WTC11 (cell line): Measurements from ENCODE around the gene FBXO15. TPM values are rescaled to one million over a fixed set of nuclear protein-coding genes. Genes with fewer than 3 reads are reported as not detected.

Experiments used
- ATAC-seq: fragments of 200-7000 bp; cut with Tn5 transposase; 2 replicates; pipeline ENCODE4 v1.10.0; 2021; ENCODE audit warnings: mild to moderate bottlenecking, moderate library complexity
- CTCF ChIA-PET: fragments of 300-600 bp; sonication (Branson Sonifier 250); formaldehyde crosslinking; loops from one replicate; lab custom pipeline; 2021; ENCODE audit warnings: antibody characterized with exemption; lab: Charles Lee
- POLR2A ChIA-PET: fragments of 350-600 bp; sonication (Branson Sonifier 250); formaldehyde crosslinking; loops from one replicate; lab custom pipeline; 2021; ENCODE audit warnings: antibody characterized with exemption; lab: Charles Lee
- DNase-seq: peaks from one replicate; pipeline ENCODE4 v3.0.0; 2021; ENCODE audit warnings: low spot score
- H3K27ac Mint-ChIP-seq: 2 replicates; pipeline ENCODE4 v1.8.0; 2021; ENCODE audit warnings: mixed read lengths
- H3K27me3 Mint-ChIP-seq: 2 replicates; pipeline ENCODE4 v1.8.0; 2021; ENCODE audit warnings: low read depth, mild to moderate bottlenecking, moderate library complexity, mixed read lengths
- H3K36me3 Mint-ChIP-seq: 2 replicates; pipeline ENCODE4 v1.8.0; 2021; ENCODE audit warnings: mixed read lengths
- H3K4me1 Mint-ChIP-seq: 2 replicates; pipeline ENCODE4 v1.8.0; 2022; ENCODE audit warnings: mixed read lengths
- H3K4me3 Mint-ChIP-seq: 2 replicates; pipeline ENCODE4 v1.8.0; 2021; ENCODE audit warnings: mild to moderate bottlenecking, moderate library complexity, mixed read lengths
- H3K9me3 Mint-ChIP-seq: 2 replicates; pipeline ENCODE4 v1.8.0; 2021; ENCODE audit warnings: mixed read lengths
- CBFB ChIP-seq: sonication (generic); formaldehyde crosslinking; IDR thresholded peaks from 2 replicates; pipeline ENCODE4 v1.8.1; 2022; ENCODE audit warnings: mild to moderate bottlenecking, low read depth, missing genetic modification reagents
- CREB1 ChIP-seq: sonication (generic); formaldehyde crosslinking; IDR thresholded peaks from 2 replicates; pipeline ENCODE4 v1.8.0; 2023; ENCODE audit warnings: mild to moderate bottlenecking, missing genetic modification reagents
- FOXJ3 ChIP-seq: sonication (generic); formaldehyde crosslinking; IDR thresholded peaks from 2 replicates; pipeline ENCODE4 v1.9.0; 2021; ENCODE audit warnings: missing genetic modification reagents, mild to moderate bottlenecking, borderline replicate concordance
- GTF2I ChIP-seq: fragments of 250-450 bp; sonication (Bioruptor Pico); conservative IDR thresholded peaks from 2 replicates; pipeline ENCODE4 v1.4.0; 2021; ENCODE audit warnings: mild to moderate bottlenecking
- JUN ChIP-seq: sonication (generic); formaldehyde crosslinking; IDR thresholded peaks from 2 replicates; pipeline ENCODE4 v1.8.0; 2023; ENCODE audit warnings: mild to moderate bottlenecking, missing genetic modification reagents
- MYBL2 ChIP-seq: sonication (generic); formaldehyde crosslinking; IDR thresholded peaks from 2 replicates; pipeline ENCODE4 v1.8.1; 2023; ENCODE audit warnings: mild to moderate bottlenecking, moderate library complexity, missing genetic modification reagents
- PRDM15 ChIP-seq: sonication (generic); formaldehyde crosslinking; IDR thresholded peaks from 2 replicates; pipeline ENCODE4 v1.8.0; 2022; ENCODE audit warnings: missing genetic modification reagents
- RELA ChIP-seq: sonication (generic); formaldehyde crosslinking; IDR thresholded peaks from 2 replicates; pipeline ENCODE4 v1.8.1; 2022; ENCODE audit warnings: missing genetic modification reagents, mild to moderate bottlenecking, borderline replicate concordance
- TP53 ChIP-seq: sonication (generic); formaldehyde crosslinking; IDR thresholded peaks from 2 replicates; pipeline ENCODE4 v1.8.1; 2023; ENCODE audit warnings: mild to moderate bottlenecking, missing genetic modification reagents
- USF1 ChIP-seq: sonication (generic); formaldehyde crosslinking; IDR thresholded peaks from 2 replicates; pipeline ENCODE4 v1.8.0; 2022; ENCODE audit warnings: mild to moderate bottlenecking, missing genetic modification reagents
- USF2 ChIP-seq: sonication (generic); formaldehyde crosslinking; IDR thresholded peaks from 2 replicates; pipeline ENCODE4 v1.8.1; 2023; ENCODE audit warnings: mild to moderate bottlenecking, missing genetic modification reagents, moderate library complexity
- ZNF317 ChIP-seq: sonication (generic); formaldehyde crosslinking; IDR thresholded peaks from 2 replicates; pipeline ENCODE4 v1.8.1; 2023; ENCODE audit warnings: low read depth, mild to moderate bottlenecking, moderate library complexity, missing genetic modification reagents, borderline replicate concordance
- ZNF425 ChIP-seq: fragments of 250-450 bp; sonication (Bioruptor Pico); conservative IDR thresholded peaks from 2 replicates; pipeline ENCODE4 v1.9.0; 2021; ENCODE audit warnings: mild to moderate bottlenecking
- total RNA-seq: library from RNA; stranded (reverse); gene quantifications from 3 replicates; pipeline ENCODE4 v1.2.3, GENCODE V29; 2021
- TF ChIP-seq, protein P1 (sequence below): fragments of 200-600 bp; IDR thresholded peaks from 2 replicates; pipeline ENCODE4 v1.8.0; 2022; ENCODE audit warnings: antibody characterized with exemption

Gene FBXO15
- total RNA-seq, 1 experiment from 2014 or later = 0.96 TPM

- ATAC-seq = no peak
- Mint-ChIP-seq H3K9me3 (no peaks in the 10 kb centered on the region), H3K4me1 (peaks cover 15% of the 10 kb centered on the region), H3K36me3 (no peaks in the 10 kb centered on the region), H3K4me3 (no peak overlapping the region), H3K27me3 (no peaks in the 10 kb centered on the region), H3K27ac (no peak overlapping the region)
- POLR2A ChIA-PET = no interaction called here
- CTCF ChIA-PET = no interaction called here
- DNase-seq = no peak
- TF ChIP-seq CBFB (CRISPR knock-in tag) (no peak), ZNF425 (no peak), RELA (CRISPR knock-in tag) (no peak), CREB1 (no peak), ZNF317 (CRISPR knock-in tag) (no peak), PRDM15 (CRISPR knock-in tag) (no peak), USF1 (no peak), FOXJ3 (CRISPR knock-in tag) (no peak)
These were observed 23.0 kb downstream of the FBXO15 start for GRCh38 chr18:74124642-74125041.

- Mint-ChIP-seq H3K4me1 (peaks cover 15% of the 10 kb centered on the region), H3K36me3 (no peaks in the 10 kb centered on the region), H3K4me3 (no peak overlapping the region), H3K27ac (no peak overlapping the region), H3K9me3 (no peaks in the 10 kb centered on the region), H3K27me3 (no peaks in the 10 kb centered on the region)
- no peak for TF ChIP-seq USF2
- TF ChIP-seq MYBL2 (CRISPR knock-in tag) = no peak
- no peak for TF ChIP-seq GTF2I (CRISPR knock-in tag)
- TF ChIP-seq JUN (CRISPR knock-in tag) = no peak
- no peak for TF ChIP-seq RELA (CRISPR knock-in tag)
- POLR2A ChIA-PET = no interaction called here
- ATAC-seq = no peak
- CTCF ChIA-PET = no interaction called here
- no peak for DNase-seq
These were observed 24.4 kb downstream of the FBXO15 start for GRCh38 chr18:74123200-74123599.

DNA sequence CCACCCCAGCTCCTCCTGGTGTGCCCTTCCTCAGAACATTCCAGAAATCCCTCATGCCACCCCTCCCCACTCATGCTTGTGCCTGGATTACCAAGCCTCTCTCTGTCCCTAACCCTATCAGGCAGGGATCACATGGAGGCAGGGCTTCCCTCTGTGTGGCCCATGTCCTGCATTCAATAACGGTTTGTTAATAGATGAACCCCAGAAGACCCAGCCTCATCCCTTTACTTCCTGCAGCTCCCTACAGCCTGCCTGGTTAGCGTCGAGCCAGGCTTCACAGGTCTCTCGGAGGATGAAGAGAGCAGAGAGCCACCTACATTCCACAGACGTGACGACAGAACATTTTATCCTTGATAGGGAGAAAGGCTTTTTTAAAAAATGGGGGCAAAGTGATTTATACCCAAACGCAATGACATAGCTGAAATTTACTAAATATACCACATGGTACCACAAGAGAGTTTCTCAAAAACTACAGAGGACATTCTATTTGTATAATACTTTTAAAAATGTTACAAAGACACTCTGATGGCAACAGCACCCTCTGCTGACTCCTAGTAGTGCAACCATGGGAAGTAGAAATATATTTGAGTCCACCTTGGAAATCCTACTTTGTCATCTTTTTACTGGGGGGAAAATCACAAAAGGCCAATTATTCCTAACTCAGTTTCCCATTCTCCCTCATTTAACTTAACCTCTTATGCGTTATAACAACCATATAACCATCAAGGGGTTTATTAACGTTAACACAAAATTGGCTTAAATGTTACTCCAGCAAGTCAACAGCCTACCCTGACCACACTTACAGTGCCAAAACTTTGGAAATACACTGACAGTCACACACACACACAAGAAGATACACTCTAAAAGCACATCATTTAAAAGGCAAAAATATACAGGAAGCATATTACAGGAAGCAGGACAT lies 30.7 kb downstream of the FBXO15 start:
- Mint-ChIP-seq H3K36me3 (peaks cover 16% of the 10 kb centered on the region), H3K27me3 (peaks cover 4% of the 10 kb centered on the region; the same call in 1 of the 2 replicates), H3K4me1 (peaks cover 33% of the 10 kb centered on the region), H3K4me3 (no peak overlapping the region), H3K9me3 (peaks cover 18% of the 10 kb centered on the region), H3K27ac (no peak overlapping the region)
- ChIA-PET POLR2A (no interaction called here), CTCF (interaction anchor here (0.6 to 5.8 kb wide), 15 partner anchors 10 to 1415 kb away, joined by 3 to 52 read pairs (median 4); no protein-coding TSS in a partner anchor)
- TF ChIP-seq TP53 (CRISPR knock-in tag) = no peak
- TF ChIP-seq, protein P1, sequence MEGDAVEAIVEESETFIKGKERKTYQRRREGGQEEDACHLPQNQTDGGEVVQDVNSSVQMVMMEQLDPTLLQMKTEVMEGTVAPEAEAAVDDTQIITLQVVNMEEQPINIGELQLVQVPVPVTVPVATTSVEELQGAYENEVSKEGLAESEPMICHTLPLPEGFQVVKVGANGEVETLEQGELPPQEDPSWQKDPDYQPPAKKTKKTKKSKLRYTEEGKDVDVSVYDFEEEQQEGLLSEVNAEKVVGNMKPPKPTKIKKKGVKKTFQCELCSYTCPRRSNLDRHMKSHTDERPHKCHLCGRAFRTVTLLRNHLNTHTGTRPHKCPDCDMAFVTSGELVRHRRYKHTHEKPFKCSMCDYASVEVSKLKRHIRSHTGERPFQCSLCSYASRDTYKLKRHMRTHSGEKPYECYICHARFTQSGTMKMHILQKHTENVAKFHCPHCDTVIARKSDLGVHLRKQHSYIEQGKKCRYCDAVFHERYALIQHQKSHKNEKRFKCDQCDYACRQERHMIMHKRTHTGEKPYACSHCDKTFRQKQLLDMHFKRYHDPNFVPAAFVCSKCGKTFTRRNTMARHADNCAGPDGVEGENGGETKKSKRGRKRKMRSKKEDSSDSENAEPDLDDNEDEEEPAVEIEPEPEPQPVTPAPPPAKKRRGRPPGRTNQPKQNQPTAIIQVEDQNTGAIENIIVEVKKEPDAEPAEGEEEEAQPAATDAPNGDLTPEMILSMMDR = 0 out of 2 replicates have a peak, but pooled peaks have one; percentile 28
- DNase-seq (peak; percentile 20), ATAC-seq (peak; percentile 93)
